Calu3 (cell line): ENCODE data around the gene PHC3. TPM values are rescaled to one million over a fixed set of nuclear protein-coding genes. Genes with fewer than 3 reads are reported as not detected.

Experiments used
- BruUV-seq: library from RNA; stranded (reverse); fragments of 400-500 nt; replicated peaks from 2 replicates; lab custom pipeline; 2021; lab: Mats Ljungman, UMichigan
- CTCF ChIA-PET: fragments of 300-600 bp; sonication (Branson Sonifier 250); formaldehyde crosslinking; loops from one replicate; lab custom pipeline; 2022; ENCODE audit warnings: antibody characterized with exemption; lab: Charles Lee
- DNase-seq: peaks from one replicate; pipeline ENCODE4 v3.0.0; 2022
- H3K27ac Mint-ChIP-seq: one replicate; pipeline ENCODE4 v1.8.0; 2022; ENCODE audit warnings: mixed read lengths; ENCODE audit not compliant: unreplicated experiment
- H3K27me3 Mint-ChIP-seq: one replicate; pipeline ENCODE4 v1.8.0; 2022; ENCODE audit warnings: mixed read lengths; ENCODE audit not compliant: unreplicated experiment
- H3K36me3 Mint-ChIP-seq: one replicate; pipeline ENCODE4 v1.8.0; 2022; ENCODE audit warnings: mild to moderate bottlenecking, moderate library complexity, mixed read lengths; ENCODE audit not compliant: insufficient read depth, unreplicated experiment
- H3K4me1 Mint-ChIP-seq: one replicate; pipeline ENCODE4 v1.8.0; 2022; ENCODE audit warnings: mild to moderate bottlenecking, low read depth, mixed read lengths; ENCODE audit not compliant: unreplicated experiment
- H3K4me3 Mint-ChIP-seq: one replicate; pipeline ENCODE4 v1.8.0; 2022; ENCODE audit warnings: mild to moderate bottlenecking, low read depth, moderate library complexity, mixed read lengths; ENCODE audit not compliant: unreplicated experiment
- H3K9me3 Mint-ChIP-seq: one replicate; pipeline ENCODE4 v1.8.0; 2022; ENCODE audit warnings: low read depth, mixed read lengths; ENCODE audit not compliant: unreplicated experiment
- CTCF ChIP-seq: fragments of 200-600 bp; IDR thresholded peaks from one replicate; pipeline ENCODE4 v1.8.0; 2022; ENCODE audit warnings: antibody characterized with exemption; ENCODE audit not compliant: unreplicated experiment
- intact Hi-C: fragments of 100-400 bp; cut with micrococcal nuclease; formaldehyde crosslinking; loops from one replicate; pipeline ENCODE4 v1.10.0; 2022; ENCODE audit not compliant: unreplicated experiment
- total RNA-seq: library from RNA; stranded (reverse); gene quantifications from 2 replicates; pipeline ENCODE4 v1.2.3, GENCODE V29; 2022

PHC3 gene
- total RNA-seq, 1 experiment from 2014 or later, result 113 TPM

GRCh38 chr3:170144437-170144843, 37.1 kb downstream of the PHC3 start:
- H3K4me1 Mint-ChIP-seq, result peaks cover 15% of the 10 kb centered on the region
- TSS peak; percentile 11 for BruUV-seq
- H3K27me3 Mint-ChIP-seq, result no peaks in the 10 kb centered on the region
- no peaks in the 10 kb centered on the region for H3K9me3 Mint-ChIP-seq
- H3K4me3 Mint-ChIP-seq, result no peak overlapping the region
- CTCF ChIA-PET, result interaction anchor here (0.6 kb wide), 1 partner anchor 97 kb away, joined by 6 read pairs; no protein-coding TSS in a partner anchor
- intact Hi-C loops, result no loop called here
- H3K36me3 Mint-ChIP-seq, result peaks cover 19% of the 10 kb centered on the region
- no peak for TF ChIP-seq CTCF
- H3K27ac Mint-ChIP-seq, result no peak overlapping the region
- no peak for DNase-seq

- CTCF ChIA-PET, result interaction anchor here (0.6 to 1.7 kb wide), 3 partner anchors 12 to 711 kb away, joined by 3 to 5 read pairs (median 4); no protein-coding TSS in a partner anchor
- no peaks in the 10 kb centered on the region for H3K27me3 Mint-ChIP-seq
- no peak for TF ChIP-seq CTCF
Observed at GRCh38 chr3:170142373-170142772, 39.2 kb downstream of the PHC3 start.

GRCh38 chr3:170137986-170138385, 43.5 kb downstream of the PHC3 start:
- no peaks in the 10 kb centered on the region for H3K4me1 Mint-ChIP-seq

More at GRCh38 chr3:170142373-170142772, 39.2 kb downstream of the PHC3 start:
- no TSS peak for BruUV-seq
- H3K9me3 Mint-ChIP-seq, result no peaks in the 10 kb centered on the region
- no peak overlapping the region for H3K4me3 Mint-ChIP-seq
- peaks cover 15% of the 10 kb centered on the region for H3K4me1 Mint-ChIP-seq
- DNase-seq, result no peak
- peaks cover 19% of the 10 kb centered on the region for H3K36me3 Mint-ChIP-seq
- no peak overlapping the region for H3K27ac Mint-ChIP-seq
- intact Hi-C loops, result no loop called here

GRCh38 chr3:170132335-170132734, 49.2 kb downstream of the PHC3 start:
- Mint-ChIP-seq H3K36me3 (peaks cover 40% of the 10 kb centered on the region), H3K9me3 (no peaks in the 10 kb centered on the region), H3K4me3 (no peak overlapping the region), H3K4me1 (peaks cover 10% of the 10 kb centered on the region), H3K27ac (no peak overlapping the region), H3K27me3 (no peaks in the 10 kb centered on the region)
- no TSS peak for BruUV-seq
- no peak for DNase-seq
- TF ChIP-seq CTCF, result no peak
- intact Hi-C loops, result no loop called here
- CTCF ChIA-PET, result no interaction called here

More at GRCh38 chr3:170137986-170138385, 43.5 kb downstream of the PHC3 start:
- Mint-ChIP-seq H3K9me3 (no peaks in the 10 kb centered on the region), H3K27ac (no peak overlapping the region), H3K27me3 (no peaks in the 10 kb centered on the region), H3K36me3 (peaks cover 29% of the 10 kb centered on the region), H3K4me3 (no peak overlapping the region)
- no TSS peak for BruUV-seq
- no peak for DNase-seq
- CTCF ChIA-PET, result interaction anchor here (0.5 kb wide), 1 partner anchor 31 kb away, joined by 3 read pairs; no protein-coding TSS in a partner anchor
- TF ChIP-seq CTCF, result no peak
- intact Hi-C loops, result no loop called here
